ENCODE data around the gene ANKRD11. TPM values are rescaled to one million over a fixed set of nuclear protein-coding genes. Genes with fewer than 3 reads are reported as not detected.
"Not testable (repeated sequence)": the region's sequence is repeated elsewhere in the genome, so short reads cannot be mapped to it uniquely, and the experiment has no call there.

The ANKRD11 gene
- total RNA-seq, 2 experiments from 2014 or later, result 199 to 208 TPM

GRCh38 chr16:89266521-89267134 is 223.7 kb downstream of the ANKRD11 start:
- Mint-ChIP-seq H3K27me3 (no peaks in the 10 kb centered on the region), H3K4me3 (no peak overlapping the region), H3K9me3 (no peaks in the 10 kb centered on the region), H3K27ac (no peak overlapping the region), H3K4me1 (no peaks in the 10 kb centered on the region), H3K36me3 (ENCODE audit: low read depth) (peaks cover 31% of the 10 kb centered on the region)
- ChIA-PET CTCF (no interaction called here), POLR2A (no interaction called here)
- no peak for DNase-seq

GRCh38 chr16:89265647-89266046 is 224.7 kb downstream of the ANKRD11 start:
- Mint-ChIP-seq H3K27me3 (no peaks in the 10 kb centered on the region), H3K36me3 (ENCODE audit: low read depth) (peaks cover 25% of the 10 kb centered on the region), H3K4me3 (no peak overlapping the region), H3K4me1 (no peaks in the 10 kb centered on the region), H3K27ac (no peak overlapping the region), H3K9me3 (no peaks in the 10 kb centered on the region)
- ChIA-PET CTCF (no interaction called here), POLR2A (no interaction called here)
- no peak for DNase-seq

- no peak overlapping the region for H3K4me3 Mint-ChIP-seq
- no peaks in the 10 kb centered on the region for H3K27me3 Mint-ChIP-seq
- H3K27ac Mint-ChIP-seq, result no peak overlapping the region
- DNase-seq, result no peak
- no peaks in the 10 kb centered on the region for H3K9me3 Mint-ChIP-seq
- H3K4me1 Mint-ChIP-seq, result no peaks in the 10 kb centered on the region
- CTCF ChIA-PET, result no interaction called here
- peaks cover 21% of the 10 kb centered on the region for H3K36me3 Mint-ChIP-seq (ENCODE audit: low read depth)
- POLR2A ChIA-PET, result no interaction called here
Observed at GRCh38 chr16:89264800-89265550, 225.4 kb downstream of the ANKRD11 start.

- DNase-seq, result no peak
- Mint-ChIP-seq H3K4me3 (no peak overlapping the region), H3K27ac (no peak overlapping the region), H3K9me3 (no peaks in the 10 kb centered on the region), H3K4me1 (peaks cover 10% of the 10 kb centered on the region), H3K27me3 (peaks cover 18% of the 10 kb centered on the region), H3K36me3 (ENCODE audit: low read depth) (peaks cover 5% of the 10 kb centered on the region)
- ChIA-PET CTCF (no interaction called here), POLR2A (interaction anchor here (0.8 to 1.3 kb wide), 2 partner anchors 52 to 395 kb away, joined by 3 read pairs; no protein-coding TSS in a partner anchor)
Observed at GRCh38 chr16:89261691-89262563, 228.4 kb downstream of the ANKRD11 start.

GRCh38 chr16:89259901-89260300 is 230.5 kb downstream of the ANKRD11 start:
- H3K27ac Mint-ChIP-seq; H3K4me3 Mint-ChIP-seq; H3K36me3 Mint-ChIP-seq (ENCODE audit: low read depth); H3K9me3 Mint-ChIP-seq; DNase-seq; CTCF ChIA-PET: not testable (repeated sequence)
- H3K27me3 Mint-ChIP-seq, result peaks cover 29% of the 10 kb centered on the region
- peaks cover 17% of the 10 kb centered on the region for H3K4me1 Mint-ChIP-seq
- POLR2A ChIA-PET, result interaction anchor here (1.0 kb wide), 1 partner anchor 13 kb away, joined by 3 read pairs; no protein-coding TSS in a partner anchor

- Mint-ChIP-seq H3K27me3 (peaks cover 32% of the 10 kb centered on the region), H3K4me3 (peak overlapping the region; percentile 56), H3K36me3 (ENCODE audit: low read depth) (peaks cover 4% of the 10 kb centered on the region), H3K27ac (peak overlapping the region; percentile 6), H3K9me3 (no peaks in the 10 kb centered on the region), H3K4me1 (peaks cover 17% of the 10 kb centered on the region)
- DNase-seq, result no peak
- ChIA-PET CTCF (no interaction called here), POLR2A (no interaction called here)
Observed at GRCh38 chr16:89257757-89258465, 232.4 kb downstream of the ANKRD11 start.

- peaks cover 4% of the 10 kb centered on the region for H3K36me3 Mint-ChIP-seq (ENCODE audit: low read depth)
- no peak overlapping the region for H3K27ac Mint-ChIP-seq
- peak overlapping the region; percentile 56 for H3K4me3 Mint-ChIP-seq
- peaks cover 32% of the 10 kb centered on the region for H3K27me3 Mint-ChIP-seq
- DNase-seq, result no peak
- no peaks in the 10 kb centered on the region for H3K9me3 Mint-ChIP-seq
- peaks cover 17% of the 10 kb centered on the region for H3K4me1 Mint-ChIP-seq
- ChIA-PET CTCF (no interaction called here), POLR2A (interaction anchor here (1.0 kb wide), 1 partner anchor 17 kb away, joined by 4 read pairs; no protein-coding TSS in a partner anchor)
Observed at GRCh38 chr16:89257281-89257731, 233.1 kb downstream of the ANKRD11 start.

- H3K9me3 Mint-ChIP-seq, result no peaks in the 10 kb centered on the region
- H3K27ac Mint-ChIP-seq, result no peak overlapping the region
- peaks cover 32% of the 10 kb centered on the region for H3K27me3 Mint-ChIP-seq
- ChIA-PET CTCF (no interaction called here), POLR2A (interaction anchor here (1.0 kb wide), 1 partner anchor 16 kb away, joined by 4 read pairs; no protein-coding TSS in a partner anchor)
- peaks cover 17% of the 10 kb centered on the region for H3K4me1 Mint-ChIP-seq
- peaks cover 4% of the 10 kb centered on the region for H3K36me3 Mint-ChIP-seq (ENCODE audit: low read depth)
- peak; percentile 78 for DNase-seq
- H3K4me3 Mint-ChIP-seq, result peak overlapping the region; percentile 62
Observed at GRCh38 chr16:89256651-89257254, 233.6 kb downstream of the ANKRD11 start.

GRCh38 chr16:89253548-89254287 is 236.6 kb downstream of the ANKRD11 start:
- Mint-ChIP-seq H3K9me3 (peaks cover 7% of the 10 kb centered on the region), H3K4me1 (peaks cover 17% of the 10 kb centered on the region), H3K27ac (no peak overlapping the region), H3K27me3 (peaks cover 29% of the 10 kb centered on the region), H3K36me3 (ENCODE audit: low read depth) (peaks cover 8% of the 10 kb centered on the region), H3K4me3 (no peak overlapping the region)
- CTCF ChIA-PET, result interaction anchor here (1.4 kb wide), 1 partner anchor 13 kb away, joined by 4 read pairs; no protein-coding TSS in a partner anchor
- DNase-seq, result no peak
- POLR2A ChIA-PET, result interaction anchor here (0.7 kb wide), 1 partner anchor 24 kb away, joined by 3 read pairs; no protein-coding TSS in a partner anchor

- H3K9me3 Mint-ChIP-seq, result peaks cover 7% of the 10 kb centered on the region
- CTCF ChIA-PET, result interaction anchor here (0.8 kb wide), 1 partner anchor 41 kb away, joined by 3 read pairs; no protein-coding TSS in a partner anchor
- H3K36me3 Mint-ChIP-seq (ENCODE audit: low read depth), result peaks cover 4% of the 10 kb centered on the region
- peaks cover 3% of the 10 kb centered on the region for H3K27me3 Mint-ChIP-seq
- peak overlapping the region; percentile 69 for H3K4me3 Mint-ChIP-seq
- peaks cover 10% of the 10 kb centered on the region for H3K4me1 Mint-ChIP-seq
- POLR2A ChIA-PET, result interaction anchor here (1.3 kb wide), 1 partner anchor 31 kb away, joined by 5 read pairs; the partner anchor contains the start of gene ZNF778
- no peak overlapping the region for H3K27ac Mint-ChIP-seq
- DNase-seq, result no peak
Observed at GRCh38 chr16:89248196-89248982, 242.0 kb downstream of the ANKRD11 start.

GRCh38 chr16:89247734-89248075 is 242.7 kb downstream of the ANKRD11 start:
- not testable (repeated sequence) for H3K9me3 Mint-ChIP-seq

More at GRCh38 chr16:89247734-89248075, 242.7 kb downstream of the ANKRD11 start:
- not testable (repeated sequence) for H3K27me3 Mint-ChIP-seq; H3K36me3 Mint-ChIP-seq (ENCODE audit: low read depth); DNase-seq; H3K27ac Mint-ChIP-seq
- CTCF ChIA-PET, result interaction anchor here (0.8 to 1.5 kb wide), 3 partner anchors 30 to 390 kb away, joined by 3 to 6 read pairs (median 3); partner anchors contain the start of gene ZNF778
- Mint-ChIP-seq H3K4me3 (peak overlapping the region; percentile 69), H3K4me1 (peaks cover 14% of the 10 kb centered on the region)
- POLR2A ChIA-PET, result interaction anchor here (1.0 to 1.5 kb wide), 4 partner anchors 12 to 313 kb away, joined by 3 to 9 read pairs (median 4); partner anchors contain the start of gene ZNF778

Data from activated CD4-positive, alpha-beta memory T cell treated with anti-CD3 and anti-CD28 coated beads, Interleukin-2, amount 10 ng/mL, durations not matched to agents 7 days and 5 days (primary cell).